OCI-LY7 (cell line): Measurements from ENCODE around the gene GNG13.

Experiments
- CTCF ChIP-seq: fragments of 200-600 bp; sonication (generic); conservative IDR thresholded peaks from 2 replicates; pipeline ENCODE4 v1.5.1; 2014; ENCODE audit warnings: mild to moderate bottlenecking, antibody characterized with exemption, low read length, moderate library complexity, mixed read lengths
- EZH2phosphoT487 ChIP-seq: fragments of 200-600 bp; sonication (generic); IDR thresholded peaks from 2 replicates; pipeline ENCODE4 v1.6.1; 2018; ENCODE audit warnings: low read depth, borderline replicate concordance, mild to moderate bottlenecking, mixed run types, antibody characterized with exemption, low read length, moderate library complexity, mixed read lengths

- TF ChIP-seq CTCF: no peak
- TF ChIP-seq EZH2phosphoT487: no peak
Measured at GRCh38 chr16:790086-790485, 10.4 kb downstream of the GNG13 start.
